Fibroblast of lung (primary cell): ENCODE data around the gene OSBP2. TPM values are rescaled to one million over a fixed set of nuclear protein-coding genes. Genes with fewer than 3 reads are reported as not detected.

Experiments
- DNase-seq, 2 donors: peaks; one replicate each; pipeline versions ENCODE4 v3.0.0 to v3.0.0-alpha.2; 2010; ENCODE audit warnings: low read depth in 2 of 2
- H2AFZ ChIP-seq: 2 replicates; pipeline ENCODE4 v1.5.1; 2012; ENCODE audit warnings: low read length, control low read depth, inconsistent platforms
- H3K27ac ChIP-seq: 2 replicates; pipeline ENCODE4 v1.5.1; 2011; ENCODE audit warnings: low read length, control low read depth; ENCODE audit not compliant: insufficient read depth
- H3K27me3 ChIP-seq: 2 replicates; pipeline ENCODE4 v1.5.1; 2011; ENCODE audit warnings: mild to moderate bottlenecking, low read length; ENCODE audit not compliant: control insufficient read depth, insufficient read depth
- H3K36me3 ChIP-seq: 2 replicates; pipeline ENCODE4 v1.5.1; 2011; ENCODE audit warnings: low read length; ENCODE audit not compliant: control insufficient read depth, insufficient read depth
- H3K4me1 ChIP-seq: 2 replicates; pipeline ENCODE4 v1.5.1; 2011; ENCODE audit warnings: low read length; ENCODE audit not compliant: control insufficient read depth, insufficient read depth; ENCODE audit errors: extremely low read depth
- H3K4me2 ChIP-seq: 2 replicates; pipeline ENCODE4 v1.5.1; 2011; ENCODE audit warnings: low read length, control low read depth; ENCODE audit not compliant: insufficient read depth; ENCODE audit errors: extremely low read depth
- H3K4me3 ChIP-seq, 4 experiments: fragments of 200-600 bp in 1 of 4; sonication (generic) in 1 of 4; replicated peaks in 1 of 4; 2 replicates each; pipeline ENCODE4 v1.5.1; 2011 to 2016; ENCODE audit warnings: low read length in 4 of 4, low read depth in 3 of 4, mild to moderate bottlenecking in 3 of 4, control low read depth in 2 of 4, inconsistent platforms in 1 of 4, mixed read lengths in 1 of 4; ENCODE audit not compliant: insufficient read depth in 1 of 4; ENCODE audit errors: control extremely low read depth in 1 of 4
- H3K79me2 ChIP-seq: 2 replicates; pipeline ENCODE4 v1.5.1; 2012; ENCODE audit warnings: mild to moderate bottlenecking, low read length, inconsistent platforms; ENCODE audit not compliant: control insufficient read depth, insufficient read depth
- H3K9ac ChIP-seq: 2 replicates; pipeline ENCODE4 v1.5.1; 2011; ENCODE audit warnings: mild to moderate bottlenecking, low read length, control low read depth; ENCODE audit not compliant: insufficient read depth
- H3K9me3 ChIP-seq: 2 replicates; pipeline ENCODE4 v1.5.1; 2012; ENCODE audit warnings: low read depth, low read length; ENCODE audit not compliant: control insufficient read depth, insufficient read depth
- H4K20me1 ChIP-seq: 2 replicates; pipeline ENCODE4 v1.5.1; 2011; ENCODE audit warnings: low read length; ENCODE audit not compliant: control insufficient read depth, insufficient read depth; ENCODE audit errors: extremely low read depth
- CTCF ChIP-seq, 2 donors: IDR thresholded peaks in 1 of 2; conservative IDR thresholded peaks in 1 of 2; 1 replicate in 1 of 2; 2 replicates in 1 of 2; pipeline ENCODE4 v1.5.1; 2011 to 2012; ENCODE audit warnings: low read length in 2 of 2, control low read depth in 1 of 2, inconsistent platforms in 1 of 2, low read depth in 1 of 2, mild to moderate bottlenecking in 1 of 2
- EZH2 ChIP-seq: IDR thresholded peaks from 2 replicates; pipeline ENCODE4 v1.5.1; 2012; ENCODE audit warnings: low read length, control low read depth, mild to moderate bottlenecking; ENCODE audit errors: missing control alignments
- polyA plus RNA-seq, 2 donors: library from polyadenylated mRNA; depleted of rRNA in 1 of 2; stranded (reverse) in 1 of 2; unstranded in 1 of 2; fragments of >200 nt; gene quantifications; 2 replicates each; pipeline ENCODE4 v1.2.1, GENCODE V29; 2011 to 2012; ENCODE audit warnings: missing spikeins in 1 of 2
- total RNA-seq: library from RNA; depleted of rRNA; stranded (reverse); fragments of >200 nt; gene quantifications from 2 replicates; pipeline ENCODE4 v1.2.1, GENCODE V29; 2014

The OSBP2 gene
- total and polyA plus RNA-seq, 2 donors (not counting 1 experiment from before 2014, with no cell fraction given): 0.40 to 3.8 TPM

GRCh38 chr22:30701872-30702271 lies 7.2 kb downstream of the OSBP2 start:
- no peak overlapping the region for H3K27ac ChIP-seq
- no peaks in the 10 kb centered on the region for H3K9me3 ChIP-seq
- no peaks in the 10 kb centered on the region for H3K27me3 ChIP-seq
- no peak overlapping the region for H2AFZ ChIP-seq
- no peaks in the 10 kb centered on the region for H4K20me1 ChIP-seq
- peaks cover 4% of the 10 kb centered on the region for H3K4me1 ChIP-seq
- H3K4me3 ChIP-seq: no peak overlapping the region
- no peak overlapping the region for H3K4me2 ChIP-seq
- H3K36me3 ChIP-seq: no peaks in the 10 kb centered on the region
- H3K79me2 ChIP-seq: no peaks in the 10 kb centered on the region
- peak in 1 of 2 donors; percentile 66 for DNase-seq
- H3K9ac ChIP-seq: no peak overlapping the region
- TF ChIP-seq EZH2 (no peak), CTCF (conservative IDR thresholded peaks at IDR 0.05 in 1 of 2, IDR thresholded peaks at IDR 0.05 in 1 of 2; ENCODE audit: low read depth in 1 of 2, low read length in 2 of 2) (no peak)

- Histone ChIP-seq H3K4me2 (no peak overlapping the region), H3K27me3 (no peaks in the 10 kb centered on the region), H3K4me1 (peaks cover 4% of the 10 kb centered on the region), H3K9me3 (no peaks in the 10 kb centered on the region), H3K4me3 (no peak overlapping the region), H2AFZ (no peak overlapping the region), H4K20me1 (no peaks in the 10 kb centered on the region), H3K36me3 (no peaks in the 10 kb centered on the region), H3K9ac (no peak overlapping the region), H3K79me2 (no peaks in the 10 kb centered on the region), H3K27ac (no peak overlapping the region)
- DNase-seq: no peak
- TF ChIP-seq EZH2: no peak
- no peak for TF ChIP-seq CTCF (conservative IDR thresholded peaks at IDR 0.05 in 1 of 2, IDR thresholded peaks at IDR 0.05 in 1 of 2; ENCODE audit: low read depth in 1 of 2, low read length in 2 of 2)
Measured at GRCh38 chr22:30702856-30703255, 8.2 kb downstream of the OSBP2 start.

- Histone ChIP-seq H3K36me3 (no peaks in the 10 kb centered on the region), H3K27ac (no peak overlapping the region), H2AFZ (no peak overlapping the region), H3K4me3 (no peak overlapping the region), H3K4me2 (no peak overlapping the region), H3K9ac (no peak overlapping the region), H3K9me3 (no peaks in the 10 kb centered on the region), H3K79me2 (no peaks in the 10 kb centered on the region), H3K4me1 (peaks cover 4% of the 10 kb centered on the region), H4K20me1 (no peaks in the 10 kb centered on the region), H3K27me3 (no peaks in the 10 kb centered on the region)
- no peak for TF ChIP-seq EZH2
- TF ChIP-seq CTCF (conservative IDR thresholded peaks at IDR 0.05 in 1 of 2, IDR thresholded peaks at IDR 0.05 in 1 of 2; ENCODE audit: low read depth in 1 of 2, low read length in 2 of 2): no peak
- DNase-seq: no peak
Measured at GRCh38 chr22:30704978-30705377, 10.3 kb downstream of the OSBP2 start.
